ENCODE data around the gene SNRNP25.
"Not testable (repeated sequence)": the region's sequence is repeated elsewhere in the genome, so short reads cannot be mapped to it uniquely, and the experiment has no call there.

The SNRNP25 gene

DNA sequence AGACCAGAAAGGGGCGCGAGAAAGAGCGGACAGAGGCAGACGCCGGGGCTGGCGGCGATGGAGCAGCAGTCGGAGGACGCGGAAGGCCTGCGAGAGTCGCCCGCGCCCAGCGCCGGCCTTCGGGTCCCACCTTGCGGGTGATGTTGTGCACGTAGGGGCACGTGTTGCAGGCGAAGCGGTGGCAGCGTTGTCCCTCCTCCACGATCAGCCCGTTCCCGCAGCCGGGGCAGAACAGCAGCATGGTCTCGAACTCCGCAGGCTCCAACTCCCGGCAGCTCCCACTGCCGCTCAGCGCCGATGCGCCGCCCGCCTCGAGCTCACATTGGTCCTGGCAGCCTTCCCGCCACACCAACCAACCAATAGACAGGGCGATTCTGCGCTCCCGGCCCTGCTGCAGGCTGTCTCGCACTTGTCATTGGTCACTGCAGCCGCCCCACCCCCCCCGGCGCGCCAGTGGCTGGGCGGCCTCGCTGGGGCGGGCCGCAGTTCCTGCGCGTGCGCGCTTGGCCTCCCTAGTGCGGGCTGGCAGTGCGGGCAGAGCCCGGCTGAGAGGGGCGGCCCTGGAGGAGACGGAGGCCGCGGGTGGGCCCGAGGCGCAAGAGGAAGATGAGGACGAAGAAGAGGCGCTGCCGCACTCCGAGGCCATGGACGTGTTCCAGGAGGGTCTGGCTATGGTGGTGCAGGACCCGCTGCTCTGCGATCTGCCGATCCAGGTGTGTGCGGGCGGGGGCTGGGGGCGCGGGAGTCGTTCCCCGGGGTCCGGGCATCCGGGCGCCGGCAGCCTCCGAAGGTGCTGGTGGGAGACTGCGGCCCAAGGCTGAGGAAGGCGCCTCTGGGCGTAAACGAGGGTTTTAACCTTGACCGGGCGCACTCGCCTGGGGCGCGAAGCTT, at the start of gene SNRNP25, which contains the start of gene POLR3K:
Gene SNRNP25, plus strand, starts transcription at position 483 of the 891 bp plus-strand sequence. Its CDS starts 189 bp downstream, at position 672.
Gene POLR3K, minus strand, starts transcription at position 263 of the 891 bp plus-strand sequence. Its CDS starts 22 bp downstream, at position 241.
- peak; percentile 86 to 95 for DNase-seq

DNA sequence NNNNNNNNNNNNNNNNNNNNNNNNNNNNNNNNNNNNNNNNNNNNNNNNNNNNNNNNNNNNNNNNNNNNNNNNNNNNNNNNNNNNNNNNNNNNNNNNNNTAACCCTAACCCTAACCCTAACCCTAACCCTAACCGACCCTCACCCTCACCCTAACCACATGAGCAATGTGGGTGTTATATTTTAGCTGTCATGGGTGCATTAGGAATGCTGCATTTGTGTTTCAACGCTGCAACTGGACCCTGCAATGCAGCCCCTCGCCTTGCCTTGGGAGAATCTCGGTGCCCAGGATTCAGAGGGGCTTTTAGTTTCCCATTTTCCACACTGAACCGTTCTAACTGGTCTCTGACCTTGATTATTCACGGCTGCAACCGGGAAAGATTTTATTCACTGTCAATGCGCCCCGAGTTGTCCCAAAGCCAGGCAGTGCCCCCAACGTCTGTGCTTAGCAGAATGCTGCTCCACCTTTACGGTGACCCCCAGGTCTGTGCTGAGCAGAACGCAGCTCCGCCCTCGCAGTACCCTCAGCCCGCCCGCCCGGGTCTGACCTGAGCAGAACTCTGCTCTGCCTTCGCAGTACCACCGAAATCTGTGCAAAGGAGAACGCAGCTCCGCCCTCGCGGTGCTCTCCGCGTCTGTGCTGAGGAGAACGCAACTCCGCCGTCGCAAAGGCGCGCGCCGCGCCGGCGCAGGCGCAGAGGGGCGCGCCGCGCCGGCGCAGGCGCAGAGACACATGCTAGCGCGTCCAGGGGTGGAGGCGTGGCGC, 43.5 kb upstream of the SNRNP25 start:
- no peak for DNase-seq

DNA sequence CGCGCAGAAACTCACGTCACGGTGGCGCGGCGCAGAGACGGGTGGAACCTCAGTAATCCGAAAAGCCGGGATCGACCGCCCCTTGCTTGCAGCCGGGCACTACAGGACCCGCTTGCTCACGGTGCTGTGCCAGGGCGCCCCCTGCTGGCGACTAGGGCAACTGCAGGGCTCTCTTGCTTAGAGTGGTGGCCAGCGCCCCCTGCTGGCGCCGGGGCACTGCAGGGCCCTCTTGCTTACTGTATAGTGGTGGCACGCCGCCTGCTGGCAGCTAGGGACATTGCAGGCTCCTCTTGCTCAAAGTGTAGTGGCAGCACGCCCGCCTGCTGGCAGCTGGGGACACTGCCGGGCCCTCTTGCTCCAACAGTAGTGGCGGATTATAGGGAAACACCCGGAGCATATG, 42.9 kb upstream of the SNRNP25 start:
- DNase-seq, result peak; percentile 71 to 93

GRCh38 chr16:17062-17765, 36.4 kb upstream of the SNRNP25 start:
- not testable (repeated sequence) for DNase-seq

DNA sequence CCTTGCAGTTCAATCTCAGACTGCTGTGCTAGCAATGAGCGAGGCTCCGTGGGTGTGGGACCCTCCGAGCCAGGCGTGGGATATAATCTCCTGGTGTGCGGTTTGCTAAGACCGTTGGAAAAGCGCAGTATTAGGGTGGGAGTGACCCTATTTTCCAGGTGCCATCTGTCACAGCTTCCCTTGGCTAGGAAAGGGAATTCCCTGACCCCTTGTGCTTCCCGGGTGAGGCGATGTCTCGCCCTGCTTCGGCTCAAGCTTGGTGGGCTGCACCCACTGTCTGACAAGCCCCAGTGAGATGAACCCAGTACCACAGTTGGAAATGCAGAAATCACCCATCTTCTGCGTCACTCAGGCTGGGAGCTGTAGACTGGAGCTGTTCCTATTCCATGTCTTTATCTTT, 32.7 kb upstream of the SNRNP25 start:
- DNase-seq, result not testable (repeated sequence)

GRCh38 chr16:24151-24550, 29.5 kb upstream of the SNRNP25 start:
- not testable (repeated sequence) for DNase-seq

DNA sequence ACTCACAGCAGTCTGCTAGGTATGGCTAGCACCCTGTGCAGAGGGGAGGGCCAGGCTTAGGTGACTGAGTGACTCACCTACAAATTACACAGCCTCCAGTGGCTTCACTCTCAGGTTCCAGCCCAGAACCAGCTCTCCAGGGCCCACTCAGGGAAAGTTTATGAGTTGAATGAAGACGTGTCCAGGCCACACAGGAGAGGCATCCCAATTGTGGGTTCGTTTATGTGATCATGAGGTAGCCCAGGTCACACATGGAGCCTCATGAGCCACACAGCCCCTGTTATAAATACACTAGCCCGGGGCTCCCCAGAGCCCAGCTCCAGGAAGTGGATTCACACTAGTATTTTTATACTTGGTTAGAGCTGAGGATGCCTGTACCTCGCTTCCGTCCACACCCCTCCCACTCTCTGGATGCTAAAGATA, 27.7 kb upstream of the SNRNP25 start:
- DNase-seq, result not testable (repeated sequence)

DNA sequence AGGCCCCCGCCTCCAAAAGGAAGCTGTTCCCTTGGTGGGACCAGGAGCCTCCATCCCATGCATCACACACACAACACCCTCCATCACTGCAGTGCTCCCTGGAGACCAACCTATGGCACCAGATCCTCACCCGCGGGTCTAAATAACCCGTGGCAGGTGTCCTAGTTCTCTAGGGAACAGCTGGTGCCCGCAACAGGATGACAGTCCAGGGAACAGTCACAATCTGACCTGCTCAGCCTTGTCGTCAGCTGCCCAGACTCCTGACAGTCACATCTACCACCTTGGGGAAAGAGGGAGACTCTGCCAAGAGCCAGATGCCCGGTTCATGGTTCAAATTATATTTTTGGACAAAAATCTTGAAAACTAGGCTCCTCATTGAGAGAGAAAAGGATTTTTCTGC, 23.0 kb upstream of the SNRNP25 start:
- not testable (repeated sequence) for DNase-seq

- not testable (repeated sequence) for DNase-seq
Measured at GRCh38 chr16:33154-33876, 20.3 kb upstream of the SNRNP25 start.

DNA sequence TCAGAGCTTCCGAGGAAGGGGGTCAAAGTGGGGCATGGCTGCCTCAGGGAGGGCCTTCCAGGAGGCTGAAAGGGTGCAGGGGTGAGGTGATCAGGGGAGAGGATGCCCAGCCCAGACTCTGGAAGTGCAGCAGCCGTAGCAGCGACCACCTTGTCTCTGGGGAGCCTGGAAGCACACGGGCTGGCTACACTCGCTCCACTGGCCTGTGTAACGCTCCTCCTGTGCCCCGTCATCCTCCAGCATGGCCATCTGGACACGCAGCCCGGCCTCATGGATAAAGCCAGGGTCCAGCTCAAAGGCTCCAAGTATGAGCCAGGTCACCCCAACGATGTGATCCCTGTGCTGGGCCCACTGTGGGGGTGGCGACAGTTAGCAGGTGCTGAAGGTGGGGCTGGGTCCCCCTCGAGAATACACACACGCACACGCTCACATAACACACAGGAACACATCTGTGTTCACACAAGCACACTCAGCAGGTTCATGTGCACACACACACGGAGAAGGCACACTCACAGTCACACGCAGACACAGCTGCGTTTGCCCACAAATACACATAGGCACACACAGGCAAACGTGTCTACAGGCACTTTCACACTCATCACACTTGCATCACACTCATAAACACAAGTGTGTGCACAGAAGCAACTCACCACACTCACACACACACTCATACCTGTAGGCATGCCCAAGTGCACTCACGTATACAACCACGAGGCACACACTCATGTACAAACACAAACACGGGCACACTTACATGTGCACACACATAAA, 19.6 kb upstream of the SNRNP25 start:
- DNase-seq, result no peak

GRCh38 chr16:34648-34987, 19.0 kb upstream of the SNRNP25 start:
- DNase-seq, result no peak

GRCh38 chr16:35011-35677, 18.5 kb upstream of the SNRNP25 start:
- no peak for DNase-seq

- DNase-seq, result no peak
Measured at GRCh38 chr16:35678-36305, 17.8 kb upstream of the SNRNP25 start.

GRCh38 chr16:36336-36984, 17.2 kb upstream of the SNRNP25 start:
- no peak for DNase-seq

DNA sequence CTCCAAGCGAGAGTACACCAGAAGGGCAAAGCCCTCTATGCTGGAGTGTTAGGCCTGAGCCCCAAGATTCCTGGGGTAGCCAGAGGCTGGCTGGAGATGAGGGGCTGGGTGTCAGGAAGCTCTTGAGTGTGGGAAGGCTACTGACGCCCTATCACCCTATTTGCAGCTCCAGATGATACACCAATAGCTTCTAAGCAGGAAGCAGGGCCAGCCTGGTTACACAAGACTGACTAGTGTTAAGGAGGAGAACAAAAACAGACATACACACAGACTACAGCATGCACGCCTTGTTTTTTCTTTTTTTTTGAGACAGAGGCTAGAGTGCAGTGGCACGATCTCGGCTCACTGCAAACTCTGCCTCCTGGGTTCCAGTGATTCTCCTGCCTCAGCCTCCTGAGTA, 16.1 kb upstream of the SNRNP25 start:
- no peak for DNase-seq

GRCh38 chr16:38206-38605, 15.4 kb upstream of the SNRNP25 start:
- DNase-seq, result not testable (repeated sequence)

DNA sequence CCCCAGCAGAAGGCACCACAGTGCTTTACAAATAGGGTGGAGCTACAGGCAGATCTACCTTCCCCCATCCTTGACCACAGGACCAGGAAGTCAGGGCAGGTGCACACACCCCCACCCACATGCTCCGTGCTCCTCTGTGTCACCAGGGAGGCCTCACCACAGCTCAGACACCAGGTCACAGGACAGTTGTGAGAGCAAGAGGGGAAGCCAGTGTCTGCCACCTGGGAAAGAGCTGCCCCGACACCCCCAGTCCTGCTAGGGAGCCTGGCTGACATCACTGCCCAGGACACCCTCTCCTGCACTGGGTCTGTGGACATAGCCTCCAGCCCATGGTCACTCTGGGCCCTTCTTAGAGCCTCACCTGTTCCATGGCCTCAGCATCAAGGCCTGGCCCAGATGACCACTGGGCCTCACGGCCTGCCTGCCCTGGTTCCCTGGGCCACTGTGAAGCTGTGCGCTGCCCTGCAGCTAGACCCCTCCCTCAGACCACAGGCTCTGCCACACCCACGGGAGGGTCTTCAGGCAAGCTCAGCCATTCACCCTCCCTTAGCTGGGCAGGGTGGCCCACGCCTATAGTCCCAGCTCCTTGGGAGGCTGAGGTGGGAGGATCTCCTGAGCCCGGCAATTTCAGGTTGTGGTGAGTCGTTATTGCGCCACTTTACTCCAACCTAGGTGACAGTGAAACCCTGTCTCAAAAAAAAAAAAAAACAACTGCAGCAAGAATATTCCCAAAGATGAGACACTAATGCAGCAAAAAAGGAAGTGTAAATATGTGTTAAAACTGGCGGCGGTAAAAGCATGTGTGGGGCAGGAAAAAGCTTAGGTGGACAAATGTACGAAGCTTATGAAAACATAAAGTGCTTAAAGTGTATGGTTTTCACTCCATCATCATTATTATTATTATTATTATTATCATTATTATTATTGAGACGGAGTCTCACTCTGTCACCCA, 14.4 kb upstream of the SNRNP25 start:
- peak in 1 of 2 experiments; percentile 34 for DNase-seq

DNA sequence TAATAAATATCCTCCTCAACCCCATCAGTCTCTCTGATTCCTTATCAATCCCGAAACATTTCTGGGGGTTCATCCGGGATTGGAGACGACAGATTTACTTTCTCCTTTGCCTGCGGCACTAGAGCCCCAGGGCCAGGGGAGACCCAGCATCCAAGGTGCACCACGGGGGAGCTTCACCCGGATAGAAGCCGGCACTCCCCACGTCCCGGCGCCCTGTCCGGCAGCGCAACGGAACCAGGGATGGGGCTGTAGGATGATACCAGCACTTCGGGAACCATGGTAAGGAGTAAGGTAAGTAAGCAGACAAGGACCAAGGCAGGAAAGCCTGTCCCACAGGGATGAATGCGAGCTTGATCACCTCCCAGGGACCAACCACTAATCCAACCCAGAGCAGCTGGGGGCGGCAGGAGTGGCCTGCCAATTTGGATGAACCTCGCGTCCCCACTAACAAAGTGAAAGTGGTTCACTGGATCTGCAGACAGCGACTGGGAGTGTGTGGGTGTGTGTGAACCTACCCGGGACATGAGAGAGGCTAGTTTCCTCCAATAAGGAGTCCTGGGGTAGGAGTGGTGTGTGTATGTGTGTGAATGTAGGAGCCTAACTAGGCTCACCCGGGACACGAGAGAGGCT, 12.1 kb upstream of the SNRNP25 start:
- no peak for DNase-seq
